Measurements from ENCODE around the gene SPON1.

The SPON1 gene

DNA sequence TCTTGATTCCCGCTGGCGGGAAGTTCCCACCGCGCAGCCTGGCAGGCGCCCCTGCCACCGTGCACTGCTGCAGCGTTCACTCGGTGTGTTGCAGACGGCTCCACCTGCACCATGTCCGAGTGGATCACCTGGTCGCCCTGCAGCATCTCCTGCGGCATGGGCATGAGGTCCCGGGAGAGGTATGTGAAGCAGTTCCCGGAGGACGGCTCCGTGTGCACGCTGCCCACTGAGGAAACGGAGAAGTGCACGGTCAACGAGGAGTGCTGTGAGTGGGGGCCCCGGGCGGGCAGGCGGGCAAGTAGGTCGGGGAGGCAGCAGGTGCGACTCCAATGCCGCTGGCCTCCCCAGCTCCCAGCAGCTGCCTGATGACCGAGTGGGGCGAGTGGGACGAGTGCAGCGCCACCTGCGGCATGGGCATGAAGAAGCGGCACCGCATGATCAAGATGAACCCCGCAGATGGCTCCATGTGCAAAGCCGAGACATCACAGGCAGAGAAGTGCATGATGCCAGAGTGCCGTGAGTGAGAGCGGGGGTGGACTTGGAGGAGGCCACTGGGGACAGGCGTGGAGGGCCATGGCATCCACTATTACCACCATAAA, 296.8 kb downstream of the SPON1 start:
- DNase-seq (ENCODE audit: insufficient read length, low spot score) (no peak), FAIRE-seq (no peak)
- TF ChIP-seq, protein P1, sequence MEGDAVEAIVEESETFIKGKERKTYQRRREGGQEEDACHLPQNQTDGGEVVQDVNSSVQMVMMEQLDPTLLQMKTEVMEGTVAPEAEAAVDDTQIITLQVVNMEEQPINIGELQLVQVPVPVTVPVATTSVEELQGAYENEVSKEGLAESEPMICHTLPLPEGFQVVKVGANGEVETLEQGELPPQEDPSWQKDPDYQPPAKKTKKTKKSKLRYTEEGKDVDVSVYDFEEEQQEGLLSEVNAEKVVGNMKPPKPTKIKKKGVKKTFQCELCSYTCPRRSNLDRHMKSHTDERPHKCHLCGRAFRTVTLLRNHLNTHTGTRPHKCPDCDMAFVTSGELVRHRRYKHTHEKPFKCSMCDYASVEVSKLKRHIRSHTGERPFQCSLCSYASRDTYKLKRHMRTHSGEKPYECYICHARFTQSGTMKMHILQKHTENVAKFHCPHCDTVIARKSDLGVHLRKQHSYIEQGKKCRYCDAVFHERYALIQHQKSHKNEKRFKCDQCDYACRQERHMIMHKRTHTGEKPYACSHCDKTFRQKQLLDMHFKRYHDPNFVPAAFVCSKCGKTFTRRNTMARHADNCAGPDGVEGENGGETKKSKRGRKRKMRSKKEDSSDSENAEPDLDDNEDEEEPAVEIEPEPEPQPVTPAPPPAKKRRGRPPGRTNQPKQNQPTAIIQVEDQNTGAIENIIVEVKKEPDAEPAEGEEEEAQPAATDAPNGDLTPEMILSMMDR (IDR thresholded peaks at IDR 0.05; ENCODE audit: insufficient read depth, missing control alignments): no peak

DNA sequence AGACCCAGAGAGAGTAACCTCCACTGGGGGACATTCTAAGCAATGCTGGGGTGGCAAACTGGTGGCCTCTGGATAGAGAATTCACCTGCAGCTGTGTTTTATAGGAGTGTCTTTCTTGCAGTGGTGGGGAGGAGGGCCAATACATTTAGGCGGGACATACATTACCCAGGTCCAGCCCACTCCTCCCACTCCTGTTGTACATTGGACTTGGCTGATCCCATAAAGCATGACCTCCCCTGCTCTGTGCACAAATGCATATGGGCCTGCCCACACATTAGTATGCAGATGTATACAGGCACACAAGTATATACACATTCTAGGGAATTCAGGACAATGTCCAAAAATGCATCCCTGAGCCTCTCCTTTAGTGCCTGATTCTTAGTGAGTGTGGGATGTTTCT, 297.4 kb downstream of the SPON1 start:
- FAIRE-seq (no peak), DNase-seq (ENCODE audit: insufficient read length, low spot score) (no peak)
- TF ChIP-seq, protein P1 (IDR thresholded peaks at IDR 0.05; ENCODE audit: insufficient read depth, missing control alignments): no peak

DNA sequence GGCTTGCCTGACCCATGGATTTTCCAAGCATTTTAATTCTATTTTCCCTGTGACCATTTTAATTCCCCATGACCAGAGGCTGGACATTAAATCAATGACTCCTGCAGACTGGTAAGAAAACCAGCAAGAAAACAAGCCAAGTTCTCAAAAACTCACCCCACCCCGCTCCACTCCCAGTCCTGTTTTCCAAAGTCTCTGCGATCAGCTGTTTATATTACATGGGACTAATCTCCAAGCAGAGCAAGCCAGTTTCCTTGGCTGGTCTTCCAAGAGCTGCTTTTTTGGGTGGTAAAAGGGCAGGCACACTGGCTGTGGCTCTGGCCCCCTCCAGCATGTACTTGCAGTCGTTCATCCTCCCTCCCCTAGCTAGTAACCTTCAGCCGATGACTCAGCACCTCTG, 298.5 kb downstream of the SPON1 start:
- no peak for FAIRE-seq
- TF ChIP-seq, protein P1 (IDR thresholded peaks at IDR 0.05; ENCODE audit: insufficient read depth, missing control alignments): no peak
- DNase-seq (ENCODE audit: insufficient read length, low spot score): no peak

DNA sequence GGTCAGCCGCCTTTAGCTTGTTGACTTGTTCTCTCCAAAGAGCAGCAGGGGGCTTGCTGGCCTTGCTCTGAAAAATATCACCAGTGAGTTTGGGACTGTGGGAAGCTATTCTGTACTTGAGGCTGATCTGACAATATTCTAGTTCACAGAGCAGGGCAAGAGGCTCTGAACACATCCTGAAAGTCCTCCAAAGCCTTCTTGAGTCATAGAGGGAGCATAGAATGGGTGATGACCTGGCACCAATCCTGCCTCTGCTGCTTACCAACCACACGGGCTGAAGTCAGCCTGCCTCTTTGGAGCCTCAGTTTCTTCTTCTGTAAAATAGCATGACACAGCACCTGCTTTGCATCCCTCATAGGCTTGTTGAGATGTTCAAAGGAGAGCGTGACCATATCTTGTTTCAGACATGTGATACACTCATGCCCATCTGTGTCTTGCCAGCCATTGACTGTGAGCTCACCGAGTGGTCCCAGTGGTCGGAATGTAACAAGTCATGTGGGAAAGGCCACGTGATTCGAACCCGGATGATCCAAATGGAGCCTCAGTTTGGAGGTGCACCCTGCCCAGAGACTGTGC, 299.8 kb downstream of the SPON1 start:
- FAIRE-seq (no peak), DNase-seq (ENCODE audit: insufficient read length, low spot score) (no peak)
- TF ChIP-seq, protein P1 (IDR thresholded peaks at IDR 0.05; ENCODE audit: insufficient read depth, missing control alignments): no peak

DNA sequence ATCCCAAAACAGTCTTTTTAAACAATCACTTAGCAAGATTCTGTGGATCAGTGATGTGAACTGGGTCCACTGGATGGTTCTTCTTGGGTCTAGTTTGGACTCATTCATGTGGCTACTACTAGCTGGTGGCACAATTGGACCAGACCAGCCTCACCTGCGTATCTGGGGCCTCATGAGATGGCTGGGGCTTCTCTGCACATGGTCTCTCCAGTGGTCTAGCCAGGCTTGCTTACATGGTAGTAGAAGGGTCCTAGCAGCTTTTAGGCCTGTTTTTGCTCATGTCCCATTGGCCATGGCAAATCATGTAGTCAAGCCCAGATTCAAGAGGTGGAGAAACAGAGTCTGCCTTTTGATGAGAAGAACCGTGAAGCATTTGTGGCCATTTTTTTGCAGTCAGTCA, 302.4 kb downstream of the SPON1 start:
- TF ChIP-seq, protein P1 (IDR thresholded peaks at IDR 0.05; ENCODE audit: insufficient read depth, missing control alignments): no peak
- FAIRE-seq: no peak
- DNase-seq (ENCODE audit: insufficient read length, low spot score): no peak

DNA sequence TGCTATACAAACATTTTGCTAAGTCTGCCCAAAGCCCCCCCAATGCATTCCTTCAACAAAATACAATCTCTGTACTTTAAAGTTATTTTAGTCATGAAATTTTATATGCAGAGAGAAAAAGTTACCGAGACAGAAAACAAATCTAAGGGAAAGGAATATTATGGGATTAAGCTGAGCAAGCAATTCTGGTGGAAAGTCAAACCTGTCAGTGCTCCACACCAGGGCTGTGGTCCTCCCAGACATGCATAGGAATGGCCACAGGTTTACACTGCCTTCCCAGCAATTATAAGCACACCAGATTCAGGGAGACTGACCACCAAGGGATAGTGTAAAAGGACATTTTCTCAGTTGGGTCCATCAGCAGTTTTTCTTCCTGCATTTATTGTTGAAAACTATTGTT, 304.1 kb downstream of the SPON1 start:
- FAIRE-seq (no peak), DNase-seq (ENCODE audit: insufficient read length, low spot score) (no peak)
- TF ChIP-seq, protein P1 (IDR thresholded peaks at IDR 0.05; ENCODE audit: insufficient read depth, missing control alignments): no peak

DNA sequence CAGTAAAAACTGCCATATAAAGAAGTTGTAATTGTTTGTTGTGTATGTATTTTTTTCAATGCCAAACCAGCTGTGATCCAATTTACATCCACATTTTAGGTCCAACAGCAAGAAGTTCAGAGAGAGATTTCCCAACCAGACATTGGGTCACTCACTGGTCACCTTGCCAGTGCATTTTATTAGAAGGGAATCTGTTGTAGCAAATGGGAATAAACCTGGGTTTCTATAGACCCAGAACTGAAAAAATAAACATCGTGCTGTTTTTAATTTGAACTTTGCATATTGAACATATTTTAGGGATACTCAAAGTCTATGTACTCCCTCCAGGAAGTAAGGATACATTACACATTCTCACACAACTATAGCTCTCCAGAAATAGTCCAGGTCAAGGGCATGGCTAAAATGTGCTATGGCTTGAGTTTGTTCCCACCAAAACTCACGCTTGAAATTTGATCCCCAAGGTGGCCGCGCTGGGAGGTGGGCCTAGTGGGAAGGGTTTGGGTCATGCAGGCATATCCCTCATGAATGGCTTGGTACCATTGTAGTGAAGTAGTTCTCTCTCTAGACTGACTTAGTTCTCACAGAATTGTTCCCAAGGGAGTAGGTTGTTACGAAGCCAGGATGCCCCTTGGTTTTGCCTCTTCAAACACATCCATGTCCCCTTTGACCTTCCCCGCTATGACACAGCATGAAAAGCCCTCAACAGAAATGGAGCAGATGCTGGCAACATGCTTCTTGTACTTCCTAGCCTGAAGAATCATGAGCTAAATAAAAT, 305.5 kb downstream of the SPON1 start:
- FAIRE-seq: no peak
- TF ChIP-seq, protein P1 (IDR thresholded peaks at IDR 0.05; ENCODE audit: insufficient read depth, missing control alignments): no peak
- no peak for DNase-seq (ENCODE audit: insufficient read length, low spot score)
